Stimulated activated naive CD8-positive, alpha-beta T cell treated with anti-CD3 and anti-CD28 coated beads, Interleukin-15, amount 100 ng/mL, for 72 hours (primary cell): ENCODE data around the gene PFDN2.
A peak's percentile ranks its signal among the peaks of the same experiment; 100 is the strongest.

Source experiments
- ATAC-seq: fragments of 150-1000 bp; cut with Tn5 transposase; 2 replicates; pipeline ENCODE4 v1.10.0; 2021; ENCODE audit warnings: mild to moderate bottlenecking, moderate library complexity
- DNase-seq, 2 donors: peaks; one replicate each; pipeline ENCODE4 v3.0.0; 2021 to 2022
- H3K27ac Mint-ChIP-seq, 2 donors: one replicate each; pipeline ENCODE4 v1.8.0; 2022; ENCODE audit warnings: mild to moderate bottlenecking in 2 of 2, mixed read lengths in 2 of 2, moderate library complexity in 2 of 2
- H3K27me3 Mint-ChIP-seq: one replicate; pipeline ENCODE4 v1.8.0; 2022; ENCODE audit warnings: mixed read lengths
- H3K4me1 Mint-ChIP-seq: one replicate; pipeline ENCODE4 v1.8.0; 2022; ENCODE audit warnings: mild to moderate bottlenecking, mixed read lengths
- H3K4me3 Mint-ChIP-seq, 2 donors: one replicate each; pipeline ENCODE4 v1.8.0; 2022; ENCODE audit warnings: mild to moderate bottlenecking in 2 of 2, mixed read lengths in 2 of 2, moderate library complexity in 1 of 2
- H3K9me3 Mint-ChIP-seq, 2 donors: one replicate each; pipeline ENCODE4 v1.8.0; 2022; ENCODE audit warnings: mixed read lengths in 2 of 2

Gene PFDN2

GRCh38 chr1:161082483-161082882 lies 35.4 kb downstream of the PFDN2 start:
- Mint-ChIP-seq H3K27me3 (no peaks in the 10 kb centered on the region), H3K4me3 (no peak overlapping the region), H3K9me3 (no peaks in the 10 kb centered on the region), H3K4me1 (peaks cover 3% of the 10 kb centered on the region), H3K27ac (no peak overlapping the region)
- DNase-seq (no peak), ATAC-seq (no peak)

GRCh38 chr1:161081519-161081918 lies 36.3 kb downstream of the PFDN2 start:
- H3K27ac Mint-ChIP-seq, result peak overlapping the region in 1 of 2 donors; percentile 13
- ATAC-seq (no peak), DNase-seq (no peak)
- no peak overlapping the region for H3K4me3 Mint-ChIP-seq
- H3K4me1 Mint-ChIP-seq, result no peaks in the 10 kb centered on the region
- no peaks in the 10 kb centered on the region for H3K9me3 Mint-ChIP-seq
- no peaks in the 10 kb centered on the region for H3K27me3 Mint-ChIP-seq

- ATAC-seq (no peak), DNase-seq (no peak)
- Mint-ChIP-seq H3K27me3 (no peaks in the 10 kb centered on the region), H3K4me1 (no peaks in the 10 kb centered on the region), H3K9me3 (no peaks in the 10 kb centered on the region), H3K4me3 (no peak overlapping the region), H3K27ac (peak overlapping the region in 1 of 2 donors; percentile 13)
Measured at GRCh38 chr1:161080441-161081405, 37.1 kb downstream of the PFDN2 start.

GRCh38 chr1:161079436-161080110 lies 38.3 kb downstream of the PFDN2 start:
- H3K9me3 Mint-ChIP-seq, result no peaks in the 10 kb centered on the region
- no peak for ATAC-seq
- no peaks in the 10 kb centered on the region for H3K27me3 Mint-ChIP-seq
- H3K27ac Mint-ChIP-seq, result no peak overlapping the region
- peaks cover 5% of the 10 kb centered on the region for H3K4me1 Mint-ChIP-seq
- H3K4me3 Mint-ChIP-seq, result no peak overlapping the region
- DNase-seq, result no peak

- H3K27me3 Mint-ChIP-seq, result no peaks in the 10 kb centered on the region
- no peak for DNase-seq
- H3K4me1 Mint-ChIP-seq, result peaks cover 26% of the 10 kb centered on the region
- no peak overlapping the region for H3K27ac Mint-ChIP-seq
- H3K4me3 Mint-ChIP-seq, result no peak overlapping the region
- no peaks in the 10 kb centered on the region for H3K9me3 Mint-ChIP-seq
- ATAC-seq, result no peak
Measured at GRCh38 chr1:161077426-161077825, 40.4 kb downstream of the PFDN2 start.

- Mint-ChIP-seq H3K27ac (peak overlapping the region in 1 of 2 donors; percentile 80), H3K9me3 (no peaks in the 10 kb centered on the region), H3K27me3 (no peaks in the 10 kb centered on the region), H3K4me3 (no peak overlapping the region), H3K4me1 (peaks cover 36% of the 10 kb centered on the region)
- DNase-seq (no peak), ATAC-seq (no peak)
Measured at GRCh38 chr1:161076410-161076809, 41.4 kb downstream of the PFDN2 start.

- peaks cover 52% of the 10 kb centered on the region for H3K4me1 Mint-ChIP-seq
- DNase-seq (no peak), ATAC-seq (no peak)
- H3K4me3 Mint-ChIP-seq, result no peak overlapping the region
- no peak overlapping the region for H3K27ac Mint-ChIP-seq
- H3K27me3 Mint-ChIP-seq, result no peaks in the 10 kb centered on the region
- H3K9me3 Mint-ChIP-seq, result no peaks in the 10 kb centered on the region
Measured at GRCh38 chr1:161074676-161075368, 43.0 kb downstream of the PFDN2 start.

- DNase-seq, result no peak
- ATAC-seq, result no peak
- no peak overlapping the region for H3K4me3 Mint-ChIP-seq
- no peaks in the 10 kb centered on the region for H3K9me3 Mint-ChIP-seq
- peak overlapping the region in 1 of 2 donors; percentile 83 for H3K27ac Mint-ChIP-seq
- peaks cover 53% of the 10 kb centered on the region for H3K4me1 Mint-ChIP-seq
- no peaks in the 10 kb centered on the region for H3K27me3 Mint-ChIP-seq
Measured at GRCh38 chr1:161073474-161074121, 44.2 kb downstream of the PFDN2 start.

GRCh38 chr1:161072751-161073449 lies 44.9 kb downstream of the PFDN2 start:
- no peaks in the 10 kb centered on the region for H3K9me3 Mint-ChIP-seq
- DNase-seq (no peak), ATAC-seq (no peak)
- no peaks in the 10 kb centered on the region for H3K27me3 Mint-ChIP-seq
- no peak overlapping the region for H3K4me3 Mint-ChIP-seq
- peaks cover 55% of the 10 kb centered on the region for H3K4me1 Mint-ChIP-seq
- peak overlapping the region in 1 of 2 donors; percentile 83 for H3K27ac Mint-ChIP-seq

GRCh38 chr1:161071886-161072371 lies 45.9 kb downstream of the PFDN2 start:
- ATAC-seq, result no peak
- no peaks in the 10 kb centered on the region for H3K27me3 Mint-ChIP-seq
- DNase-seq, result peak; percentile 41 to 49
- peaks cover 65% of the 10 kb centered on the region for H3K4me1 Mint-ChIP-seq
- H3K4me3 Mint-ChIP-seq, result no peak overlapping the region
- H3K27ac Mint-ChIP-seq, result no peak overlapping the region
- no peaks in the 10 kb centered on the region for H3K9me3 Mint-ChIP-seq

GRCh38 chr1:161070761-161071160 lies 47.1 kb downstream of the PFDN2 start:
- no peak for DNase-seq
- Mint-ChIP-seq H3K27ac (peak overlapping the region in 1 of 2 donors; percentile 99), H3K9me3 (no peaks in the 10 kb centered on the region), H3K4me3 (no peak overlapping the region), H3K4me1 (peaks cover 77% of the 10 kb centered on the region), H3K27me3 (no peaks in the 10 kb centered on the region)
- no peak for ATAC-seq

- Mint-ChIP-seq H3K27ac (peak within 1 kb of the TSS; percentile 97 to 99), H3K27me3 (no peaks in the 10 kb centered on the region), H3K4me1 (peaks cover 83% of the 10 kb centered on the region), H3K9me3 (no peaks in the 10 kb centered on the region), H3K4me3 (peak within 1 kb of the TSS; percentile 83 to 94)
- DNase-seq, result peak; percentile 77 to 91
- peak; percentile 92 for ATAC-seq
Measured at GRCh38 chr1:161069731-161070270, 48.0 kb downstream of the PFDN2 start, which contains the start of gene ARHGAP30. ARHGAP30 (minus strand) TSS chr1:161069891; CDS start chr1:161069624, 267 bp downstream.

- H3K4me3 Mint-ChIP-seq, result peak overlapping the region; percentile 83 to 94
- no peaks in the 10 kb centered on the region for H3K9me3 Mint-ChIP-seq
- H3K27me3 Mint-ChIP-seq, result no peaks in the 10 kb centered on the region
- DNase-seq (no peak), ATAC-seq (no peak)
- H3K4me1 Mint-ChIP-seq, result peaks cover 83% of the 10 kb centered on the region
- peak overlapping the region; percentile 97 to 99 for H3K27ac Mint-ChIP-seq
Measured at GRCh38 chr1:161069241-161069640, 48.6 kb downstream of the PFDN2 start.
